CD4-positive, alpha-beta T cell treated with Interleukin-17A for 1 hour (primary cell): ENCODE measurements around the gene STT3A.

Experiments
- DNase-seq: peaks from one replicate; pipeline ENCODE4 v3.0.0-alpha.2; 2020

The STT3A gene

GRCh38 chr11:125670172-125670571, 77.5 kb downstream of the STT3A start:
- DNase-seq, result no peak

GRCh38 chr11:125671561-125671960, 78.9 kb downstream of the STT3A start:
- DNase-seq, result no peak
